ENCODE measurements around the gene ELAVL1. TPM values are rescaled to one million over a fixed set of nuclear protein-coding genes. Genes with fewer than 3 reads are reported as not detected.

The ELAVL1 gene
- 60.2 to 70.8 TPM (median 66.7 TPM) in 5 replicates for total RNA-seq (2022; extraction: Qiagen RNA extraction; ENCODE audit: low read depth)

GRCh38 chr19:8005534-8006256, at the start of gene ELAVL1:
ELAVL1 (minus strand) TSS chr19:8005641; CDS start chr19:7991815, 13,826 bp downstream.

GRCh38 chr19:8052464-8052859, 47.0 kb upstream of the ELAVL1 start, which contains the start of gene CCL25:
CCL25 (plus strand) TSS chr19:8052760; CDS start chr19:8053050, 290 bp downstream.

GRCh38 chr19:7943444-7944176, 61.8 kb downstream of the ELAVL1 start, which contains the start of gene TIMM44:
TIMM44 (minus strand) TSS chr19:7943666; CDS start chr19:7943651, 15 bp downstream.

GRCh38 chr19:7926021-7926726, 79.3 kb downstream of the ELAVL1 start, which contains the start of gene CTXN1:
CTXN1 (minus strand) TSS chr19:7926135; CDS start chr19:7925538, 597 bp downstream.

GRCh38 chr19:7919610-7920518, 85.6 kb downstream of the ELAVL1 start, which contains the start of gene SNAPC2:
SNAPC2 (plus strand) TSS chr19:7920338; CDS start chr19:7920367, 29 bp downstream.

GRCh38 chr19:7914598-7915045, 90.8 kb downstream of the ELAVL1 start, which contains the start of gene TGFBR3L:
TGFBR3L (plus strand) TSS chr19:7914830.

Other genes starting within 250 kb of the ELAVL1 start
- gene CLEC4M, start 242.4 kb downstream of the ELAVL1 start, total RNA-seq (2022; extraction: Qiagen RNA extraction; ENCODE audit: low read depth): not detected in 5 replicates
- gene EVI5L, start 175.4 kb downstream of the ELAVL1 start, total RNA-seq (2022; extraction: Qiagen RNA extraction; ENCODE audit: low read depth): 1.0 to 2.1 TPM (median 2.0 TPM) in 5 replicates
- 0.17 to 0.59 TPM (median 0.28 TPM) in 5 replicates for gene PRR36, start 131.3 kb downstream of the ELAVL1 start, total RNA-seq (2022; extraction: Qiagen RNA extraction; ENCODE audit: low read depth)
- gene LRRC8E, start 117.1 kb downstream of the ELAVL1 start, total RNA-seq (2022; extraction: Qiagen RNA extraction; ENCODE audit: low read depth): 4.3 to 6.2 TPM (median 5.6 TPM) in 5 replicates
- 8.7 to 17.7 TPM (median 16.0 TPM) in 5 replicates for gene MAP2K7, start 101.8 kb downstream of the ELAVL1 start, total RNA-seq (2022; extraction: Qiagen RNA extraction; ENCODE audit: low read depth)
- 1.4 to 2.8 TPM (median 2.2 TPM) in 4 of 5 replicates, not detected in the other for gene TGFBR3L, start 90.8 kb downstream of the ELAVL1 start, total RNA-seq (2022; extraction: Qiagen RNA extraction; ENCODE audit: low read depth)
- gene SNAPC2, start 85.3 kb downstream of the ELAVL1 start, total RNA-seq (2022; extraction: Qiagen RNA extraction; ENCODE audit: low read depth): 16.6 to 29.5 TPM (median 28.4 TPM) in 5 replicates
- 6.0 to 28.0 TPM (median 24.6 TPM) in 5 replicates for gene CTXN1, start 79.5 kb downstream of the ELAVL1 start, total RNA-seq (2022; extraction: Qiagen RNA extraction; ENCODE audit: low read depth)
- gene TIMM44, start 62.0 kb downstream of the ELAVL1 start, total RNA-seq (2022; extraction: Qiagen RNA extraction; ENCODE audit: low read depth): 27.8 to 34.5 TPM (median 30.3 TPM) in 5 replicates
- gene CCL25, start 47.1 kb upstream of the ELAVL1 start, total RNA-seq (2022; extraction: Qiagen RNA extraction; ENCODE audit: low read depth): not detected in 5 replicates
- not detected in 5 replicates for gene FBN3, start 144.0 kb upstream of the ELAVL1 start, total RNA-seq (2022; extraction: Qiagen RNA extraction; ENCODE audit: low read depth)
- gene CERS4, start 203.7 kb upstream of the ELAVL1 start, total RNA-seq (2022; extraction: Qiagen RNA extraction; ENCODE audit: low read depth): 3.5 to 4.0 TPM (median 3.7 TPM) in 5 replicates

All from A549 treated with ZK216348 at 1 μM for 4 hours (cell line).